Activated CD4-positive, CD25-positive, alpha-beta regulatory T cell (primary cell): Measurements from ENCODE around the gene TCF7L2.

ENCODE experiments used
- DNase-seq, 4 experiments: peaks; one replicate each; lab custom pipeline; 2025; lab: John Stamatoyannopoulos, UW

Gene TCF7L2

DNA sequence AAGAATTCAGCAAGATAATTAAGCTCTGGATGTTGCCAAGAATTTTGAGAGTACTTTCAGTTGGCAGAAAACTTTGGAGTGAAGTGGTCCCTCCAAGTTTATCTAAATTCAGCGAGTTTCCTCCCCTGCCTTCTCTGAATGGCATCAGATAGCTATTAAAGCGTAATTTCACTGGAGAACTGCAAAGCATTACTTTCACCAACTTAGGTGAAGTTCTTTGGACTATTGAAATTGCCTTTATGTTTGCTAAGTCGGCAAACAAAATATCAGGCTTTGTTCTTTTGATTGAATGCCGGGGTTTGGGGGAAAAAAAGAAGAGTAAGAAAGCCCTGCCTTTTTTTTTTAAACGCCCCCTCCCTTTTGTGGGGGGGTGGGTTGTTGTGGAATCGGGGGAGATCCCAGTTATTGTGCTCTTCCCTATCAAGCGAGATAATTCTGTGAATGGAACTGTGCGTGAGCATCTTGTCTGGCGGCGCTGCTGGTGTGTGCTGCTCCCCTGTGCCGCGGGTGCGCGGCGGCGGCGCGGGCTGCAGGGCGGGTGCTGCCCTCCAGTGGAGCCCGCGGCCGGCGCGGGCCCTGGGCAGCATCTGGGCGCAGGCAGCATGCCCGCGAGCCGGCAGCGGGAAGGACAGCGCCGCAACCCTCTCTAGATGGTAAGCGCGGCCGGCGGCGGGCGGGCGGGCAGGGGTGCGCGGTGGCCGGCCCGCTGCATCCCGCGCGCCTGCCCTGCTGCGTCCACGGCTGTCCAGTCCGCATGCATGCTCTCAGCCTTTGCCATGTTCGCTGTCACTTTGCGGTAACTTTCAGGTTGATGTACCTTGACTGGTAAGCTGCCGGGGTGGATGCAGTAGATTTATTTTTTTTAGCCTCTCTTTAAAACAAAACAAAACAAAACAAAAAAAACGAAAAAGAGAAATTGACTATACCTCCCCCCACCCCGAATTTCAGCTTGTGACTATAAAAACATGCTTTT lies 176.5 kb downstream of the TCF7L2 start:
- peak in 2 of 4 experiments; percentile 12 to 14 for DNase-seq

DNA sequence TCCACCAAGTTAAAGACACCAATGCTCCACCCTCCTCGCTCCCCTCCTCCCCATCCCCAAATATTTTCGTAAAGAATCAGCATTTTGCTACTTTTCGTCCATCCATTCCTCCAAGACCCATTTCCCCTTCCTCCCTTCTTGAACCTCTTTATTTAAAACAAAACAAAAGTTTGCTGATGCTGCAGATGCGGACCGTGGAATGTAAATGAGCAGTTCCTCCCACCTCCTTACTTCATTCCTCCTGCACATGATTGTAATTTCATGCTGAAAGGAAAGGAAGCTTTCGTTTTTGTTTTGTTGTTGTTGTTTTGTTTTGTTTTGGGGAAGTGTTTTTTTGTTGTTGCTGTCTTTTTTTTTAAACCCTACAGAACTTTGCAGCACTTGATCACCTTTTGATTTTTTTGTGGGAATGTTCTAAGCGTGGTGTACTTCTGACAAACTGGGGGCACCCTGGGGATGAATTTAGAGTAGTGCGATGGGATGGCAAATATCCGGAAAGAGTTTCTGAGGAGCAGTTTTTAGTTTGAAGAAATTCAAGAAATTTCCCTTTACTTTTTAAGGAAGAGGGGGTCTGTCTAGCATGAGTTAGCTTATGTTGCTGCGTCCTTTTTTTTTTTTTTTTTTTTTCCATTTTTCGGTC lies 177.3 kb downstream of the TCF7L2 start:
- DNase-seq = no peak

DNA sequence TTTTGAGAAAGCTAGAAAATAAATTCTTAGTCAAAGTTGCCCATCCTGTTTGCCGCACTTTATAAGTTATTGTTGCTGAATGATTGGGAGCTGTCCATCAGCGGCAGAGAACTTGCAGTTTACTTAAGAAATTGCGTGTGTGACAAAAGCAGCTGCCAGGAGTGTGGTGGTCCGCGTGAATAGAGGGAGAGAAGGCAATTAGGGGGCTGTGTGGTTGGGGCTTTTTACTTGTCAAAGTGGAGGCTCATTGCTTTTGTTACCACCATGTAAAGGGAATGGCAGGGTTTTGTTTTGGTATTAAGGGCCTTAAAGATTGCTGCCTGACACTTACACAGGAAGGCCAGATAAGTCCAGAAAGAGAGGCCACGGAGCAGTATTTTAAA lies 177.8 kb downstream of the TCF7L2 start:
- DNase-seq = no peak

- no peak for DNase-seq
These were observed 178.5 kb downstream of the TCF7L2 start for GRCh38 chr10:113128450-113129070.

DNA sequence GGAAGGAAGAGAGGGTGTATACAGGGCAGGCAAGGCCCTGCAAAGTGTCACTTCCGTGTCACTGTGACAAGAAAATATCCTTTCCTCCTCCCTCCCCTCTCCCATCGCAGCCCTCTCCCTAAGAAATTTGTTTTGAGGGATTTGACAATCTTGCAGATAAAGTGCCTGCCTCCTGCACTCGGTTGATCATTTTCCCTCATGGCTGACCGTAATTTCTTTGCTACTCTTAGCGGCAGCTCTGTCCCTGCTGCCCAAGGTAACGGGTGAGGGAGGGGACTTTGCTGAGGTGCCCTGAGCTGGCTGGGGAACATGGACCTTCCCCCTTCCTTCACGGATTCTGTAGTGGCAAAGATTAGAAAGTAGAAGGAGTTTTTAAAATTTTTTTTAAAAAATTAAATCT lies 179.1 kb downstream of the TCF7L2 start:
- DNase-seq = no peak

- no peak for DNase-seq
These were observed 180.1 kb downstream of the TCF7L2 start for GRCh38 chr10:113130014-113130641.

DNA sequence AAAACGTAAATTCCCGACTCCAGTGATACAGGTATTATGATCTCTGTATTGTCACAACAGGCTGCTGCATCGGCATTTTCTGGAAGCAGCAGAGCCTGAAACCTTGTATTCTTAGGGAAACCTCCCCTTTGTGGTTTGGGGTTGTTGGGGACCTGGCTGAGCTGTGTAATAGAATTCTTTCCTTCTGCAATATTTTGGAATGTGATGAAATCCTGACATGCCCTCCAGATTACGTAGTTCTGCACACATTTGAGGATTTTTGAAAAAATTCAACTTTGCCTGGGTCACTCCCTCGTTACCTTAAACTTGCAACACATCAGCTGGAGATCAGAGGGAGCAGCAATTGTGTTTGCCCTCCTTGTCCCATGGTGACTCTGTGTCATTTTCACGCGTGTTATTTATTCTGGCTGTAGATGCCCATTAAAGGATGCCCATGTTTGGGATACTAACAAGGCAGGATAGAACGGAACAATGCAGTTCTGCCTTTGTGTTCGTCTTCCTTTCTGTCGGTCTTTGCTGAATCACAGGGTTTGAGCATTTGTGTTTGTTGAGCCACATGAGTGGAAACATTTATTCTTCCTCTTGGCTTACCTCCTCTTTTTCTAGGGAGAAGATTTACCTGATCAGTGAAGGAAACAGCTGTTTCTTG lies 181.7 kb downstream of the TCF7L2 start:
- no peak for DNase-seq

DNA sequence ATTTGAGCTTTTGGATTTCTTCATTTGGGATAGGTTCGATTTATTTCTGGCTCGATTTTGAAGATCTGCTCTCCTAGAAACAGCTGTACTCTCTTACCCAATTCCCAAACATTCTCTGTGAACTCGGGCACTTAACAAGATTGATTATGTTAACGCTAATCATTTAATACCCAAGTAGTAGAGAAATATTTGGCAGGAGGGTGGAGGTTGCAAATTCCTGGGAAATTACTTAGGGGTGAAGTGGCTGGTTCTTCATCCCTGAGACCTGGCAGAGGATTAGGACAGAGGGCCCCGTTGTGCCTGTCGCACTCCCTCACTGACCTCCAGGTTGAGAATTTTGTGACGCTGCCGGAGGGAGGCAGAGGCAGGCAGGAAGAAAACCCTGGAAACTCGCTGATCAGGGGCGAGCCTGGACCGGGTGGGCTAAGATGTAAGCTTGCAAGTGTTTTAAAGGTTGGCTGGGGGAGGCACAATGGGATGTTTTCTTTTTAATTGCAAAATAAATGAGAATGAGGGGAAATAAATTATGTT lies 182.6 kb downstream of the TCF7L2 start:
- DNase-seq = no peak

- no peak for DNase-seq
These were observed 183.6 kb downstream of the TCF7L2 start for GRCh38 chr10:113133497-113134115.

- no peak for DNase-seq
These were observed 185.0 kb downstream of the TCF7L2 start for GRCh38 chr10:113135025-113135424.

DNA sequence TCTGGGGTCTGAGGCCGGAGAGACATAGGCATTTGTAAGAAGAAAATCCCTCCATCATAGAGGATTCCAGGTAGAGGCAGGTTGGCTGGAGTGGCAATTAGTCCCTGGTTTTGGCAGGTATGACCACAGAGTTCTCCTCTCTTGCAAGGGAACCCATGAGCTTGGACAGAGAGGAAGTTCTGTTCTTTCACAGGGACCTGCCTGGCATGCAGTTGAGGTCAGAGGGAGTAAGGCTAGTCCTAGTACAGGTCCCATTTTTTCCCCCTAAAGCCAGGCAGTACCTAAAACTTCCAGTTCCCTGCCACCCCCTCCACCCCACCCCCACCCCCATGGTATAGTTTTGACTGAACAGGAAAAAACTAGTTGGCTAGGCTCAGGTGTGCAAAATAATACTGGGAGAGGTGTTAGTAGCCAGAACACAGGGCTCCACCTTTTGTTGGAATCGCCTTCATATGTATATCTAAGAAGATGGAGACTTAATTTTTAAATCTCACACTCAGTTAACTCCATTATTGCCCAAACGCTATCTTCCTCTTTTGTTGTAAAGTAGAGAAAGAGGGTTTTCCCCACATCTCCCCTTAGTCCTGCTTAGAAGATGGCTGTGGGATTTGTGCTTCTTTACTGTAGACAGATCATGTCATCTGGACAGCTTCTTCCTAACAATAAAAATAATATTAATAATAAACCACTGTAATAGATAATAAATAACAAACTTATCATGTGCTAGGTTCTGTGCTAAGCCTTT lies 188.1 kb downstream of the TCF7L2 start:
- DNase-seq = no peak

DNA sequence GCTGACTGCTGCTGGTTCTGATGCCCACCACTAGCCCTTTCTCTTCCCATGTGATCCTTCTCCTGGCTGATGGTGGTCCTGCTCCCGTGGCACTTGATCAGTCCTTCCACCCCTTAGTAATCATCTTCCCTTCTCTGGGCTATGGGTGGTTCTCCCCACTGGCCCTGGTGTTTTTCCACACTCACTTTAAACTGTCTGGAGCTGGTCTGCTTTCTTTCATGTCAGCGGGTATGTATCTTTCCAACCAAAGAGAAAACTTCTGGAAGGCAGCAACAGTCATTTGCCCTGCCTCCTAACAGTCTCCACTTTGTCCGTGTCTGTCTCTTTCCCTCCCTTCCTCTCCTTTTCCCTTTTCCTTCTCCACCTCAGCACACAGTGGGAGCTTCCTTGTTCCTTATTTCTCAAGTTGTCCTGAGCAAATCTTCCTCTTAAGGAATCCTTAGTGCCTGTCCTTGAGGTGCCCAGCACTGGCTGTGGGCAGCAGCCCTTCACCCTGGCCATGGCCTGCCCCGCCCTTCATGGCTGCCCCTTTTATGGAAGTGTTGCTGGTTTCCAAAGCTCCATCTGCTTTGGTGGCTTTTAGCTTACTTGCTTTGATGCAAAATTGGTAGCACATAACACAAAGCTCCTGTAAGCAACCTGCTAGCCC lies 189.0 kb downstream of the TCF7L2 start:
- DNase-seq = no peak

DNA sequence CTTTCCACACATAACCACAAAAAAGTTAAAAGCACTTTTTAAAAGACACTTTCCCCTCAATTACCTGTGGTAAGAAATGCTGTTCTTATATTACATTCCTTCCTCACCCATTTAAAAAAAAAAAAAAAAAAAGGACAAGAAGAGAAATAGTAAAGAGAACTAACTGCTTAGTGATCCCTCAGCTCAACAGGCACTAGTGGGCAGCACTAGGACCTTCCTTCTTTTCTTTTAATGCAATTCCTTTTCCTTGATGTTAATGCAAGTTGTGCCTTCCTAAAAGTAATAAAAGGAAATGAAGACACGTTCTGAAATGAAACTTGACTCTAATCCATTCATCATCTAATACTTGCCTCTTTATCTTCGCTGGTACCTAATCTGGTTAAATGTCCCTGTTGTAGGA lies 189.7 kb downstream of the TCF7L2 start:
- DNase-seq = no peak

GRCh38 chr10:113140143-113141011 lies 190.3 kb downstream of the TCF7L2 start:
- no peak for DNase-seq

DNA sequence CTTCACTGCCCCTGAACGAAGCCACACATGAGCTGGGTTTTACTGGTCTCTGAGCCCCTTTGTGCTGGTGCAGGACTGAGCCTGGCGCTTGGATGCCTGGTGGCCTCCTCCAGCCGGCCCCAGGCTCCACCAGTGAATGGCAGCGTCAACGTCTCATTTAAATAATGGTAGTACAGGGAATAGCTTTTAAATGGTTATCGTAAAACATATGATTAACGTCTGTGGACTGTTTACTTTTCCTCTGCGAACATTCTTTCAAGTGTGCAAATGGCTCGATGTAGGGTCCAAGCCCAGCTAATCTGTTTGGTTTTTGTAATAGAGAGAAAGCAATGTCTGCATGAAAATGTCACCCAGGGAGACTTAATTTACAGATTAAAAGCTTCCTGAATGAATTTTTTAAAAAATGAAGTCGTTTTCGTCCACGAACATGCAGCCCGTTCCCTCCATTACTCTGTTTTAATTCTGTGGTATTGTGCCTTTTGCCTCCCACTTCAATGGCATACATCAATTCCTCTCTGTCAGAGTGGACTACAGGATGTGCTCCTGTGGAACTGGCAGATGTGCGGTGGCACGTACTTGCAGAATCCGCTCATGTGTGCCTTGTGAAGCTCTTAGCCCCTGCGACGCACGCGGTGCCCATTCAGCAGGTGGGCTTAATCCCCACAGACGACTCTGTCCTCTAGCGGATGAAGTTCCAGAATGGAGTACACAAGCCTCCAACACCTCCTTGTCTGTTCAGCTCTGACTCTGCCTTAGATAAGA lies 192.7 kb downstream of the TCF7L2 start:
- no peak for DNase-seq

- no peak for DNase-seq
These were observed 194.5 kb downstream of the TCF7L2 start for GRCh38 chr10:113144576-113144975.

- no peak for DNase-seq
These were observed 198.2 kb downstream of the TCF7L2 start for GRCh38 chr10:113148071-113148825.
